ENCODE results near the gene DDX41. TPM values are rescaled to one million over a fixed set of nuclear protein-coding genes. Genes with fewer than 3 reads are reported as not detected.

DDX41 gene
- total RNA-seq, 1 donor from 2014 or later, result 37.9 TPM

Other genes with a start within 250 kb of the DDX41 start
- gene RAB24, start 213.2 kb downstream of the DDX41 start, total RNA-seq, result 19.0 TPM
- gene PRELID1, start 213.2 kb downstream of the DDX41 start, total RNA-seq, result 49.8 TPM
- gene MXD3, start 205.1 kb downstream of the DDX41 start, total RNA-seq, result 1.9 TPM
- gene LMAN2, start 165.3 kb downstream of the DDX41 start, total RNA-seq, result 67.5 TPM
- 4.3 TPM for gene RGS14, start 159.0 kb downstream of the DDX41 start, total RNA-seq
- not detected for gene SLC34A1, start 132.5 kb downstream of the DDX41 start, total RNA-seq
- not detected for gene PFN3, start 116.3 kb downstream of the DDX41 start, total RNA-seq
- gene F12, start 107.4 kb downstream of the DDX41 start, total RNA-seq, result not detected
- 20.2 TPM for gene GRK6, start 90.3 kb downstream of the DDX41 start, total RNA-seq
- 5.1 TPM for gene PRR7, start 70.1 kb downstream of the DDX41 start, total RNA-seq
- gene DBN1, start 43.3 kb downstream of the DDX41 start, total RNA-seq, result 27.5 TPM
- gene PDLIM7, start 19.4 kb downstream of the DDX41 start, total RNA-seq, result 133 TPM
- 4.7 TPM for gene DOK3, start 7.1 kb downstream of the DDX41 start, total RNA-seq
- gene FAM193B, start 37.6 kb upstream of the DDX41 start, total RNA-seq, result 25.4 TPM
- 94.9 TPM for gene TMED9, start 75.2 kb upstream of the DDX41 start, total RNA-seq
- 16.1 TPM for gene B4GALT7, start 83.2 kb upstream of the DDX41 start, total RNA-seq